Fibroblast of villous mesenchyme (primary cell): ENCODE measurements around the gene TBC1D21. TPM values are rescaled to one million over a fixed set of nuclear protein-coding genes. Genes with fewer than 3 reads are reported as not detected.

Source experiments
- DNase-seq: peaks from one replicate; pipeline ENCODE4 v3.0.0-alpha.2; 2010; ENCODE audit warnings: low read depth
- H3K4me3 ChIP-seq: 2 replicates; pipeline ENCODE4 v1.5.1; 2011; ENCODE audit warnings: low read depth, mild to moderate bottlenecking, low read length
- CTCF ChIP-seq: IDR thresholded peaks from 2 replicates; pipeline ENCODE4 v1.5.1; 2012; ENCODE audit warnings: low read depth, mild to moderate bottlenecking, low read length; ENCODE audit not compliant: insufficient read depth
- total RNA-seq: library from RNA; depleted of rRNA; stranded (reverse); fragments of >200 nt; gene quantifications from 2 replicates; pipeline ENCODE4 v1.2.3, GENCODE V29; 2012

TBC1D21 gene
- total RNA-seq, 1 donor = not detected

GRCh38 chr15:73915082-73915481 lies 41.7 kb downstream of the TBC1D21 start:
- no peak for DNase-seq
- no peak overlapping the region for H3K4me3 ChIP-seq
- TF ChIP-seq CTCF = no peak

GRCh38 chr15:73918784-73919183 lies 45.4 kb downstream of the TBC1D21 start:
- TF ChIP-seq CTCF = no peak
- no peak overlapping the region for H3K4me3 ChIP-seq
- no peak for DNase-seq

- no peak for DNase-seq
- no peak overlapping the region for H3K4me3 ChIP-seq
- no peak for TF ChIP-seq CTCF
These were observed 46.3 kb downstream of the TBC1D21 start for GRCh38 chr15:73919706-73920105.

- no peak for TF ChIP-seq CTCF
- H3K4me3 ChIP-seq = no peak overlapping the region
- no peak for DNase-seq
These were observed 48.0 kb downstream of the TBC1D21 start for GRCh38 chr15:73921254-73921925.

GRCh38 chr15:73922186-73923151 lies 49.1 kb downstream of the TBC1D21 start:
- peak; percentile 81 for DNase-seq
- no peak overlapping the region for H3K4me3 ChIP-seq
- no peak for TF ChIP-seq CTCF

- no peak for DNase-seq
- H3K4me3 ChIP-seq = no peak overlapping the region
- TF ChIP-seq CTCF = no peak
These were observed 49.8 kb downstream of the TBC1D21 start for GRCh38 chr15:73923156-73923487.
